ENCODE measurements around the gene ARHGAP42. TPM values are rescaled to one million over a fixed set of nuclear protein-coding genes. Genes with fewer than 3 reads are reported as not detected.

Gene ARHGAP42
- polyA plus RNA-seq, 1 donor (not counting 4 experiments of a cell fraction or from before 2014, with no cell fraction given): 5.5 TPM

- H3K9ac ChIP-seq (ENCODE audit: control insufficient read depth, extremely low read depth, insufficient read depth, low read length): no peak overlapping the region
- H3K36me3 ChIP-seq (ENCODE audit: control insufficient read depth in 2 of 2, extremely low read depth in 1 of 2, insufficient read depth in 2 of 2, low read length in 2 of 2): no peaks in the 10 kb centered on the region
- H3K79me2 ChIP-seq (ENCODE audit: control insufficient read depth, insufficient read depth, low read length): no peaks in the 10 kb centered on the region
- H4K20me1 ChIP-seq (ENCODE audit: control insufficient read depth, extremely low read depth, insufficient read depth, low read length): no peaks in the 10 kb centered on the region
- H3K27me3 ChIP-seq (ENCODE audit: control insufficient read depth, extremely low read depth, insufficient read depth, low read length): no peaks in the 10 kb centered on the region
- dilution Hi-C loops (cut with MboI; ENCODE audit: extremely low pct_ligation_motif_present, low sequenced_read_pairs): no loop called here
- H2AFZ ChIP-seq (ENCODE audit: control insufficient read depth, low read length): no peak overlapping the region
- H3K9me3 ChIP-seq (ENCODE audit: control insufficient read depth, low read depth, low read length): no peaks in the 10 kb centered on the region
- H3K4me1 ChIP-seq (ENCODE audit: control insufficient read depth, extremely low read depth, insufficient read depth, low read length): no peaks in the 10 kb centered on the region
- no peak overlapping the region for H3K4me2 ChIP-seq (ENCODE audit: control insufficient read depth, extremely low read depth, insufficient read depth, low read depth, low read length)
- no peak overlapping the region for H3K4me3 ChIP-seq (ENCODE audit: control insufficient read depth in 2 of 3, extremely low read depth in 1 of 3, insufficient read depth in 2 of 3, low read depth in 1 of 3, low read length in 3 of 3)
- DNase-seq (ENCODE audit: low read depth, low spot score): no peak
- TF ChIP-seq CTCF (optimal IDR thresholded peaks at IDR 0.05 in 1 of 3, IDR thresholded peaks at IDR 0.05 in 1 of 3, conservative IDR thresholded peaks at IDR 0.05 in 1 of 3; ENCODE audit: extremely low read depth in 1 of 3, insufficient read depth in 2 of 3, low read length in 3 of 3) (no peak), EZH2 (IDR thresholded peaks at IDR 0.05; ENCODE audit: low read length) (no peak)
- no peaks in the 10 kb centered on the region for H3K9me1 ChIP-seq (ENCODE audit: control insufficient read depth, extremely low read depth, insufficient read depth, low read length)
- no peak for FAIRE-seq
- H3K27ac ChIP-seq (ENCODE audit: control insufficient read depth, insufficient read depth, low read length): no peak overlapping the region
These were observed 49.0 kb downstream of the ARHGAP42 start for GRCh38 chr11:100735949-100736675.

- no peaks in the 10 kb centered on the region for H3K27me3 ChIP-seq (ENCODE audit: control insufficient read depth, extremely low read depth, insufficient read depth, low read length)
- DNase-seq (ENCODE audit: low read depth, low spot score) (no peak), FAIRE-seq (no peak)
- H3K4me2 ChIP-seq (ENCODE audit: control insufficient read depth, extremely low read depth, insufficient read depth, low read depth, low read length): no peak overlapping the region
- H3K27ac ChIP-seq (ENCODE audit: control insufficient read depth, insufficient read depth, low read length): no peak overlapping the region
- H3K9me1 ChIP-seq (ENCODE audit: control insufficient read depth, extremely low read depth, insufficient read depth, low read length): no peaks in the 10 kb centered on the region
- no peaks in the 10 kb centered on the region for H3K79me2 ChIP-seq (ENCODE audit: control insufficient read depth, insufficient read depth, low read length)
- H3K4me3 ChIP-seq (ENCODE audit: control insufficient read depth in 2 of 3, extremely low read depth in 1 of 3, insufficient read depth in 2 of 3, low read depth in 1 of 3, low read length in 3 of 3): no peak overlapping the region
- H4K20me1 ChIP-seq (ENCODE audit: control insufficient read depth, extremely low read depth, insufficient read depth, low read length): no peaks in the 10 kb centered on the region
- no peaks in the 10 kb centered on the region for H3K36me3 ChIP-seq (ENCODE audit: control insufficient read depth in 2 of 2, extremely low read depth in 1 of 2, insufficient read depth in 2 of 2, low read length in 2 of 2)
- H2AFZ ChIP-seq (ENCODE audit: control insufficient read depth, low read length): no peak overlapping the region
- no peaks in the 10 kb centered on the region for H3K9me3 ChIP-seq (ENCODE audit: control insufficient read depth, low read depth, low read length)
- dilution Hi-C loops (cut with MboI; ENCODE audit: extremely low pct_ligation_motif_present, low sequenced_read_pairs): no loop called here
- H3K9ac ChIP-seq (ENCODE audit: control insufficient read depth, extremely low read depth, insufficient read depth, low read length): no peak overlapping the region
- no peaks in the 10 kb centered on the region for H3K4me1 ChIP-seq (ENCODE audit: control insufficient read depth, extremely low read depth, insufficient read depth, low read length)
- TF ChIP-seq EZH2 (IDR thresholded peaks at IDR 0.05; ENCODE audit: low read length): no peak
- TF ChIP-seq CTCF (optimal IDR thresholded peaks at IDR 0.05 in 1 of 3, IDR thresholded peaks at IDR 0.05 in 1 of 3, conservative IDR thresholded peaks at IDR 0.05 in 1 of 3; ENCODE audit: extremely low read depth in 1 of 3, insufficient read depth in 2 of 3, low read length in 3 of 3): no peak
These were observed 51.7 kb downstream of the ARHGAP42 start for GRCh38 chr11:100738701-100739270.
